Spinal cord (tissue), 10 donors: Measurements from ENCODE around the gene SLC16A4. TPM values are rescaled to one million over a fixed set of nuclear protein-coding genes. Genes with fewer than 3 reads are reported as not detected.

Source experiments
- DNase-seq, 6 donors: peaks; one replicate each; pipeline versions ENCODE4 v3.0.0 to v3.0.0-alpha.2; 2013 to 2015; ENCODE audit warnings: low spot score in 6 of 6, low read depth in 4 of 6
- H3K27ac ChIP-seq: one replicate; pipeline ENCODE4 v1.5.1; 2013; ENCODE audit warnings: low read depth, low read length, control low read depth
- H3K27me3 ChIP-seq: one replicate; pipeline ENCODE4 v1.6.1; 2013; ENCODE audit warnings: low read length; ENCODE audit not compliant: control insufficient read depth, insufficient read depth
- H3K36me3 ChIP-seq: one replicate; pipeline ENCODE4 v1.6.1; 2013; ENCODE audit warnings: low read length; ENCODE audit not compliant: control insufficient read depth, insufficient read depth
- H3K4me1 ChIP-seq: one replicate; pipeline ENCODE4 v1.6.1; 2013; ENCODE audit warnings: low read length; ENCODE audit not compliant: control insufficient read depth, insufficient read depth
- H3K4me3 ChIP-seq: one replicate; pipeline ENCODE4 v1.5.1; 2013; ENCODE audit warnings: low read depth, low read length, control low read depth
- H3K9me3 ChIP-seq: one replicate; pipeline ENCODE4 v1.6.1; 2013; ENCODE audit warnings: low read length; ENCODE audit not compliant: control insufficient read depth, insufficient read depth
- WGBS: methylation state at CpG from one replicate; pipeline ENCODE4 v1.1.5; 2013; ENCODE audit warnings: missing lambda C conversion rate; ENCODE audit not compliant: insufficient coverage; 5-methylcytosine and 5-hydroxymethylcytosine counted together
- polyA plus RNA-seq, 2 donors: library from polyadenylated mRNA; unstranded; fragments of 120-200 nt; gene quantifications; one replicate each; pipeline ENCODE4 v1.2.1, GENCODE V29; 2013; ENCODE audit not compliant: insufficient read length in 2 of 2
- total RNA-seq, 2 donors: library from RNA; depleted of rRNA in 1 of 2; stranded (reverse); fragments of 120-200 nt in 1 of 2; fragments of >200 nt in 1 of 2; gene quantifications; one replicate each; pipeline versions ENCODE4 v1.2.3 to v1.2.4, GENCODE V29; 2013 to 2014
- donor health status: healthy.

SLC16A4 gene
- total and polyA plus RNA-seq, 4 donors: 7.7 to 27.5 (median 16.8) TPM

DNA sequence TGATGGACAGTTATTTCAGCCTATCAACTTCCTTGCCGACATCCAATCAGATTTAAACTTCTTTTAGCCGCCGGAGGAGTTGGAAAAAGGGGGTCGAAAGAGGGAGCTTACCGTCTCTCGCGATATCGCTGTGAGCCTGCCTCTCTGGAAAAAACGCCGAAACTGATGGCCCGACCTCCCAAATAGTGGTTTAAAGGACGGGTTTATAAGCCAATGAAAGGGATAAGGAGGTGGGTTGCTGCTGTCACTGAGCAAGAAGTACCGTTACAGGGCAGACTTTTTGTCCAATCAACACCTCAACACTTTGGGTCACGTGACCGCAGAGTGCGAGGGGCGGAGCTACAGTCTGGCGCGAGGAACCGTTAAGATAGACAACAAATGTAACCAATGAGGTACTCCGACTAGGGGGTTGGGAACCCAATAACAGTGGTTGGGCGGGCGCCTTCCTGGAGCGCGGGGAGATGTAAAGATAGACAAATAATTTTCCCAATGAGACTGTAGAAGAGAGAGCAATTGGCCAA lies 51.9 kb downstream of the SLC16A4 start, which contains the start of gene RBM15:
Gene RBM15, plus strand, starts transcription at position 492 of the 521 bp plus-strand sequence. Its CDS starts 29 bp downstream, at position 521.
- Histone ChIP-seq H3K27me3 (no peaks in the 10 kb centered on the region), H3K36me3 (peaks cover 19% of the 10 kb centered on the region), H3K9me3 (no peaks in the 10 kb centered on the region), H3K27ac (peak within 1 kb of the TSS; percentile 100), H3K4me1 (peaks cover 30% of the 10 kb centered on the region), H3K4me3 (peak within 1 kb of the TSS; percentile 94)
- WGBS: 0% methylated on average over 22 of the region's 25 CpGs
- DNase-seq: peak; percentile 100

GRCh38 chr1:110338309-110338885 lies 52.4 kb downstream of the SLC16A4 start:
- H3K4me1 ChIP-seq: peaks cover 30% of the 10 kb centered on the region
- peak in 2 of 6 donors; percentile 17 to 41 for DNase-seq
- H3K36me3 ChIP-seq: peaks cover 19% of the 10 kb centered on the region
- H3K4me3 ChIP-seq: peak overlapping the region; percentile 94
- peak overlapping the region; percentile 100 for H3K27ac ChIP-seq
- no peaks in the 10 kb centered on the region for H3K9me3 ChIP-seq
- under 1% methylated on average over 57 of the region's 57 CpGs for WGBS
- H3K27me3 ChIP-seq: no peaks in the 10 kb centered on the region

DNA sequence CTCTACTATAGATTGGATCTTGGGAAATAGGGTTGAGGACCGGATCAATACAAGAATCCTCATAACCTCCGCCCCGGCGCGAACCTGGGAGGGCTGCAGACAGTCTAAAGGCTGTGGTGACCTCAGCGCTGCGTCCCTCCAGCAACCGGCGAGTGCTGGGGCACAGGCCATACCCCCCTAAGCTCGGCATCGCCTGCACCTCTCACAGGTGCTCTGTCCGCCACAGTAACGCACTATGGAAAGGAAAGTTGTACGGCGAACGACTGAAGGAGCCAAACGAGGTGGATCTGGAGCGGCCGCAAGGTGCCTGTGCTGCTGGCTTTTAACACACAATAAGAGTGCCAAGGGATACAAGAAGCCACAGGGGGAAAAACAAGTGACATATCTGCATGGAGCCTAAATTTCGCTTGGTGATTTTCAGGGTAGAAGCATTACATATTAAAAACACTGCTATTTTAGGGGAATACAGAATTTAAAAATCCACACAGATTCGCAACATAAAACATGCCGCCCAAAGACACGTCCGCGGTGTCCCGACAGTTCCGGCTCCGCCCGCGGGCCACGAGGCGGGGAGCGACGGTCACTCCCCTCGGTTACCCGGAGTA lies 53.0 kb downstream of the SLC16A4 start:
- peak overlapping the region; percentile 100 for H3K27ac ChIP-seq
- no peak for DNase-seq
- WGBS: 1% methylated on average over 35 of the region's 36 CpGs
- peaks cover 30% of the 10 kb centered on the region for H3K4me1 ChIP-seq
- H3K27me3 ChIP-seq: no peaks in the 10 kb centered on the region
- H3K36me3 ChIP-seq: peaks cover 19% of the 10 kb centered on the region
- no peaks in the 10 kb centered on the region for H3K9me3 ChIP-seq
- H3K4me3 ChIP-seq: peak overlapping the region; percentile 94

DNA sequence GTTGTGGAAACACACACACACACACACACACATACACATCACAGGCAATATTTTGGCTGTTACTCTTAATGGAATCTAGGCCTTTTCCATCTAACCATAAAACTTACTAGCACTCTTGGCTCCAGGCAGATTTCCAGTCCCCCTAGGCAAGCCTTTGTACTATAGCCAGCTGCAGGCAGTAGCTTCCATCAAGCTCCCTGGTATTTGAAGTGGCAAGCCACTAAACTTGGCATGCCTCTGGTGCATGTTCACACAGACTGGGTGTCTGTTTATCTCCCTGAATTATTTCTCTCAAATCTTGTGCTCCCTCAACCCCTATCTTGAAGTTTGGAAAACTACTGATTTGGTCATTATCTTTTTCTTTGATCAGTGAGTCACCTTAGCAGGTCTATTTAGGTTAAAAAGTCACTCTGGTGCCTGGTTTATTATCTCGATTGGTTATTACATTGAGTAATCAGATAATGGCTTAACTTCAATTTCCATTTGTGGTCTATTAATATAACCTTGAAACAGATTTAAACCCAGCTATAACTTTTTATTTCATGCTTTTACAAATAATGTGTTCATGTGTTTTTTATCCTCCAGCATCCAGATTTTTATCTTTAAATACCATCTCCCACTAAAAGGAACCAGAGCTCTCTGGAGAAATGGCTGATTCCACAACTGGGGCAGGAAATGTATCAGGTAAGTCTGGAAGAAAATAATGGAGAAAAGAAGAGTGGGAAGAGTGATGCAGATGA lies 54.4 kb downstream of the SLC16A4 start:
- no peak overlapping the region for H3K4me3 ChIP-seq
- H3K36me3 ChIP-seq: peaks cover 13% of the 10 kb centered on the region
- no peaks in the 10 kb centered on the region for H3K27me3 ChIP-seq
- peak in 1 of 6 donors; percentile 51 for DNase-seq
- peaks cover 24% of the 10 kb centered on the region for H3K4me1 ChIP-seq
- no peak overlapping the region for H3K27ac ChIP-seq
- H3K9me3 ChIP-seq: no peaks in the 10 kb centered on the region
- WGBS: no CpG with 5 or more reads among the region's 1 CpG

- Histone ChIP-seq H3K27me3 (no peaks in the 10 kb centered on the region), H3K9me3 (no peaks in the 10 kb centered on the region), H3K4me3 (no peak overlapping the region), H3K36me3 (peaks cover 4% of the 10 kb centered on the region), H3K27ac (no peak overlapping the region), H3K4me1 (peaks cover 12% of the 10 kb centered on the region)
- 93% methylated on average over 1 of the region's 1 CpG for WGBS
- no peak for DNase-seq
These were observed 55.6 kb downstream of the SLC16A4 start for GRCh38 chr1:110335265-110335664.

- no peak overlapping the region for H3K27ac ChIP-seq
- no peaks in the 10 kb centered on the region for H3K27me3 ChIP-seq
- no peaks in the 10 kb centered on the region for H3K4me1 ChIP-seq
- no peaks in the 10 kb centered on the region for H3K9me3 ChIP-seq
- WGBS: 59% methylated on average over 3 of the region's 3 CpGs
- no peak for DNase-seq
- H3K36me3 ChIP-seq: no peaks in the 10 kb centered on the region
- H3K4me3 ChIP-seq: no peak overlapping the region
These were observed 62.1 kb downstream of the SLC16A4 start for GRCh38 chr1:110328700-110329099.

GRCh38 chr1:110328274-110328673 lies 62.6 kb downstream of the SLC16A4 start:
- Histone ChIP-seq H3K27ac (no peak overlapping the region), H3K36me3 (no peaks in the 10 kb centered on the region), H3K27me3 (no peaks in the 10 kb centered on the region), H3K9me3 (no peaks in the 10 kb centered on the region), H3K4me3 (no peak overlapping the region), H3K4me1 (no peaks in the 10 kb centered on the region)
- DNase-seq: no peak

DNA sequence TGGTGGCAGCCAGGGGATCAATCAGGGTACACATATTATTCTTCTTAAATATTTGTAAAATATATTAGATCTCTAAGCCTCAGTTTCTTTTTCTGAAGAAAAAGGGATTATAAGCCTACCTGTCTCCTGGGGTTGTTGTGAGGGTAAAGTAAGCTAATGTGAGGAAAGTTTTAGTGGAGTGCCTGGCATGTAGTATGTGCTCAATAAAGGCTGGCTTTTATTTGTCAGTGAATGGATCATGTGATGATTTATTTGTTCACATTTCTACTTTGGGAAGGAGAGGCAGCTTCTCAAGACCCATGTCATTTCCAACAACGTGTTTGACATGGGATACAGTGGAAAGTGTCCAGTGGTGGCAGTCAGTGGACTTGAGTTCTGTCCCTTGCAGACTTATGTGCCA lies 64.0 kb downstream of the SLC16A4 start:
- no peak overlapping the region for H3K4me3 ChIP-seq
- WGBS: no CpG with 5 or more reads among the region's 1 CpG
- H3K36me3 ChIP-seq: no peaks in the 10 kb centered on the region
- no peak overlapping the region for H3K27ac ChIP-seq
- no peaks in the 10 kb centered on the region for H3K27me3 ChIP-seq
- DNase-seq: no peak
- H3K4me1 ChIP-seq: no peaks in the 10 kb centered on the region
- H3K9me3 ChIP-seq: no peaks in the 10 kb centered on the region

DNA sequence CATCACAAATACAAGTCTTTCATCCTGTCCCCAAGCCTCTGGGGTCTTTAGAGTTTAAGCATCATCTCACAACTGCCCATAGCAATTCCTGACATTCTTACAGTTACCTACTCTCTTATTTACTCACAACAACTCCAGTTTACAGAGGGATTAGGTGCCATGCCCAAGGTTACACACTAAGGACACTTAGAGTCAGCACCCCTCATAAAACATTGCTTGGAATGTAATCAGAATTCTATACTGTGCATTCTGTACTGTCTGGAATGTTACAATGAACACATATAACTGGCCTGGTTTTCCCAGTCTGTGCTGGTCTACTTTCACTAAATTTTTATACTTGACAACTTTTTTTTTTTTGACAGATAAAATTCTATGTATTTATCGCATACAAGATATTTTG lies 66.2 kb downstream of the SLC16A4 start:
- no peaks in the 10 kb centered on the region for H3K4me1 ChIP-seq
- H3K36me3 ChIP-seq: no peaks in the 10 kb centered on the region
- DNase-seq: no peak
- H3K27me3 ChIP-seq: no peaks in the 10 kb centered on the region
- H3K27ac ChIP-seq: no peak overlapping the region
- WGBS: no CpG with 5 or more reads among the region's 1 CpG
- H3K9me3 ChIP-seq: no peaks in the 10 kb centered on the region
- H3K4me3 ChIP-seq: no peak overlapping the region
